Aorta (tissue), 5 donors: ENCODE results near the gene GRM4. TPM values are rescaled to one million over a fixed set of nuclear protein-coding genes. Genes with fewer than 3 reads are reported as not detected.

Experiments
- ATAC-seq: fragments of 200-7000 bp; cut with Tn5 transposase; one replicate; pipeline ENCODE4 v1.9.1; 2022; ENCODE audit warnings: moderate library complexity; ENCODE audit not compliant: low FRiP score
- DNase-seq, 2 donors: peaks; one replicate each; pipeline ENCODE4 v3.0.0-alpha.2; 2020
- H3K27ac ChIP-seq, 2 donors: one replicate each; pipeline ENCODE4 v1.5.1; 2013; ENCODE audit warnings: low read length in 2 of 2, mild to moderate bottlenecking in 2 of 2, moderate library complexity in 2 of 2, control low read depth in 1 of 2, inconsistent platforms in 1 of 2, low read depth in 1 of 2
- H3K27me3 ChIP-seq, 2 donors: one replicate each; pipeline ENCODE4 v1.6.1; 2013; ENCODE audit warnings: control low read depth in 1 of 2, low read length in 1 of 2, mild to moderate bottlenecking in 1 of 2, moderate library complexity in 1 of 2; ENCODE audit not compliant: insufficient read depth in 2 of 2, control insufficient read depth in 1 of 2
- H3K36me3 ChIP-seq, 2 donors: one replicate each; pipeline ENCODE4 v1.6.1; 2013; ENCODE audit warnings: control low read depth in 1 of 2, low read length in 1 of 2, mild to moderate bottlenecking in 1 of 2; ENCODE audit not compliant: insufficient read depth in 2 of 2, control insufficient read depth in 1 of 2
- H3K4me1 ChIP-seq, 2 donors: one replicate each; pipeline ENCODE4 v1.6.1; 2013; ENCODE audit warnings: low read length in 2 of 2, control low read depth in 1 of 2, mild to moderate bottlenecking in 1 of 2, moderate library complexity in 1 of 2; ENCODE audit not compliant: insufficient read depth in 2 of 2, control insufficient read depth in 1 of 2
- H3K4me3 ChIP-seq, 2 donors: one replicate each; pipeline ENCODE4 v1.5.1; 2013; ENCODE audit warnings: low read length in 2 of 2, control low read depth in 1 of 2, mild to moderate bottlenecking in 1 of 2
- H3K9me3 ChIP-seq: one replicate; pipeline ENCODE4 v1.6.1; 2013; ENCODE audit warnings: mild to moderate bottlenecking, low read length; ENCODE audit not compliant: control insufficient read depth
- WGBS, 2 donors: extraction: QIAGEN DNeasy Blood & Tissue Kit; methylation state at CpG; one replicate each; pipeline ENCODE4 v1.1.7; 2013; 5-methylcytosine and 5-hydroxymethylcytosine counted together
- intact Hi-C, 2 donors: fragments of 100-400 bp; cut with DNase I; formaldehyde crosslinking; loops; one replicate each; pipeline versions ENCODE4 v1.14.2 to v1.15.0; 2022
- polyA plus RNA-seq, 2 donors: library from polyadenylated mRNA; stranded (reverse); fragments of 200-250 nt; gene quantifications; one replicate each; pipeline ENCODE4 v1.2.3, GENCODE V29; 2013
- total RNA-seq, 2 donors: library from RNA; stranded (reverse); fragmentation: NEBNext Ultra II Directional; extraction: Animal tissue kit (Norgen Biotek cat#: 25700); gene quantifications; one replicate each; pipeline ENCODE4 v1.2.1, GENCODE V29; 2021
- donor health status: healthy with polysubstance abuse.
- donor health status: Bipolar disorder and iron deficiency.
- donor health status: DM: no; HTN: no; CAD: no.
- donor health status: DM: no; HTN: no; CAD: no.
- donor health status: DM: yes; HTN: yes; CAD: no.

Gene GRM4
- total and polyA plus RNA-seq, 4 donors: not detected

DNA sequence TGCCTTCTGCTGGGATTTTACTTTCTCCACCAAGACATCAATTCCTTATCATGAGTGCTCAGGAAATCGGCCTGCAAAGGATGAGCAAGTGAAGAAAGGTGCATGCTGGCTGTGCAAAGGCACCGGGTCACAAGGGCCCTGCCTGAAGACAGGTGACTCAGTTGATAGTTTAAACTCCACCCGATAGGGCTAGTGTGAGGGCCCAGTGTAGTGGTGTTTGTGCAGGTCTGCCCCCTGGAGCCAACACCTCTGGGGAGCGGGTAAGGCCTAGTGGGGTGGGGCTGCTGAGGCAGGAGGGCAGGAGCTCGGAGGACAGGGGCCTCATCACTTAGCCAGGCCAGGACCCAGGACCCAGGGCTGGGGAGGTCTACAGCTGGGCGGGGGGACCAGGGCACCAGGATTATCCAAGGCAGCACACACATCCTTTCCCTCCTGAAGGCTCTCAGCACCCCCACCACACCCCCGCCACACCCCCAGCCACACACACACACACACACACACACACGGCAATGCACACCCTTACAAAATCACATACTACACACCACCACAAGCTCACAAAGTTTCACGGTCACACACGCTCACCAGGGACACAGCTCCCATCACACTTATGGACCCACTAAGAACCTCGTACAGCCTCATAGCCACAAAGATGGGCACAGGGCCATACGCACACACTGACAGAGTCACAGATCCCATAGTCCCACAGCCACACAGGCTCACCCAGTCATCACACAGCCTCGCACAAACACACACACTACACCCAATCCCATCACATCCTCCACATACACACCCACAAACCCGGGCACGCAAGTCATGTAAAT lies 75.4 kb downstream of the GRM4 start:
- Histone ChIP-seq H3K27ac (no peak overlapping the region), H3K36me3 (no peaks in the 10 kb centered on the region), H3K4me1 (no peaks in the 10 kb centered on the region), H3K9me3 (no peaks in the 10 kb centered on the region), H3K27me3 (no peaks in the 10 kb centered on the region), H3K4me3 (no peak overlapping the region)
- 85 to 86% methylated on average over 14 to 15 of the region's 15 CpGs for WGBS, 2 donors
- no peak for DNase-seq
- intact Hi-C loops: no loop called here
- no peak for ATAC-seq

DNA sequence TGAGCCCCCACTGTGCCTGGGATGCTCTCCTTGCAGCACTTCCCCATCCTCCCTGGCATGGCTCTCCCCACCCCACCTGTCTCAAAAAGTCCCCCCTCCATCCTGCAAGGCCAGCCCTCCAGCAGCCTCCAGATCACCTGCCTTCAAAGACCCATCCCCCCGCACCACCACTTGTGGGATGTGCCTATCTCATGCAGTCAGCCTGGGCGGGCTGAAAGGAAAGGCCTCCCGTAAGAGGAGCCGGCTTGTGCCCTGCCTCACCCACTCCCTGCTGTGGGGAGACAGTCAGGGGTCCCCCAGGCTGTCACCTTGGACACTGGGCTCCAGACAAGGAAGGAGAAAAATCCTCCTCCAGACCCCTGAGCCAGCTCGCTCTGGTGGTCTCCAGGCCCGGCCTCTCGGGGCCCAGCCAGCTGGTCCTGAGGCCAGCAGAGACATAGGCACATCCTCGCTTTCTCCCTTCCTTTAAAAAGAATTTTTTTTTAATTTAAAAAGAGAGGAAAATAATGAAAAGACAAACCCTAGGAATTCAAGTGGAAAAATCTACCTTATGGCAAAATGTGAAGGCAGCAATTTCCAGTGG lies 77.3 kb downstream of the GRM4 start:
- H3K9me3 ChIP-seq: no peaks in the 10 kb centered on the region
- intact Hi-C loops: no loop called here
- ATAC-seq (no peak), DNase-seq (no peak)
- H3K27ac ChIP-seq: no peak overlapping the region
- WGBS, 2 donors: 50% methylated on average over 8 of the region's 8 CpGs
- no peaks in the 10 kb centered on the region for H3K4me1 ChIP-seq
- H3K4me3 ChIP-seq: no peak overlapping the region
- H3K27me3 ChIP-seq: no peaks in the 10 kb centered on the region
- no peaks in the 10 kb centered on the region for H3K36me3 ChIP-seq

DNA sequence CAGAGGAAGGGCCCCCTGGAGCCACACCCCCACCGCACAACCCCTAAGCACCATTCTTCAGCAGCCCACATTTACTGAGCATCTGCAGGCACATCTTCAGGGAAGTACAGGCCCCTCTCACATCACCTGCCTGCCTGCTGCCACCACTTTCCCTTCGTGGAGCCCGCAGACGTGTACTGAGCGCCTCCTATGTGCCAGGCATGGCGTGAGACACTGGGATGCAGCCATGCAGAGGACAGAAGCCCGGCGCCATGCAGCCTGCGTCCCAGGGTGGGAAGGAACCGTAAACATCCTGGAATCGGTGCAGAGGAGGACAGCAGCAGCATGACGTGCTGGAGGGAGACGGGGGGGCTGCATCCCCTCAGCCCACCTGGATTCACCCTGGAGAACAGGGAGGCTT lies 78.1 kb downstream of the GRM4 start:
- Histone ChIP-seq H3K4me1 (no peaks in the 10 kb centered on the region), H3K9me3 (no peaks in the 10 kb centered on the region), H3K27ac (no peak overlapping the region), H3K4me3 (no peak overlapping the region), H3K27me3 (no peaks in the 10 kb centered on the region), H3K36me3 (no peaks in the 10 kb centered on the region)
- WGBS, 2 donors: 37 to 46% methylated on average over 13 of the region's 13 CpGs
- ATAC-seq: no peak
- DNase-seq: no peak
- intact Hi-C loops: no loop called here

DNA sequence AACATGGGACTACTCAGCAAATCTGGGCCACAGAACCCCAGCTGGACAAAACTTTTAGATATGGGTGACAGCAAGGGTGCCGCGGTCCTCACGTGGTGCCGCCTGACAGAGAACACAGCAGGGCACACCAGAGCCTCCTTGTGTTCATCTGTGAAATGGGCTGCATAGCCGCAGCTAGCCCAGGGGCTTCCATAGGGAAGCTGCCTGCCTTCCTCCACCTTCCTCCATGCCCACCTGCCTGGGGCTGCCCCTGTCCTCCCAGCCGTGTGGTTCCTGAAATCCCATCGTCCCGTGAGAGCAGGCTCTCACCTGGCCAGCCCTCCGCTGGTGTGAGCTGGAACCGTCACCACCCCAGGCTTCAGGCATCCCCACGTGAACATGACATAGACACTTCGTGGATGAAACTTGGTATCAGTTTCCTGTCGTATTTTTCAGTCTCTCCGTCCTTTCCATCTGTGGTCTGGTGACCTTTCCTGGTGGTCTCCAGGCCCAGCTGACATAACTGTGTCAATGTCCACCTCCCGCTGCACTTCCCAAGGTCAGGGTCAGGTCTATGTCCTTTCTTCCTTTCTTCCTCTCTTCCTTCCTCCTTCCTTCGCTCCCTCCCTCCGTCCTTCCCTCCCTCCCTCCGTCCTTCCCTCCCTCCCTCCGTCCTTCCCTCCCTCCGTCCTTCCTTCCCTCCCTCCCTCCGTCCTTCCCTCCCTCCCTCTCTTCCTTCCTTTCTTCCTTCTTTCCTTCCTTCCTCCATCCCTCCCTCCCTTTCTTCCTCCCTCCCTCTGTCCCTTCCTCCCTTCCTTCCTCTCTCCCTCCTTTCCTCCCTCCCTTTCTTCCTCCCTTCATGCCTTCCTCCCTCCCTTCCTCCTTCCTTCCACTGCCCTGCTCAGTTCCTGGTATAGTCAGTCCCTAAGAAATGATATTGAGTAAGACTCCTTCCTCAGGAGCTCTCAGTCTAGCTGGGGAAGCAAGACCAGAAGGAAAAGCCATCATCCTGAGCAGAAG lies 78.8 kb downstream of the GRM4 start:
- peak in 1 of 2 donors; percentile 32 for DNase-seq
- no peak for ATAC-seq
- Histone ChIP-seq H3K4me1 (no peaks in the 10 kb centered on the region), H3K9me3 (no peaks in the 10 kb centered on the region), H3K4me3 (no peak overlapping the region), H3K36me3 (no peaks in the 10 kb centered on the region), H3K27me3 (no peaks in the 10 kb centered on the region), H3K27ac (no peak overlapping the region)
- intact Hi-C loops: no loop called here
- WGBS, 2 donors: 62 to 63% methylated on average over 21 of the region's 21 CpGs

DNA sequence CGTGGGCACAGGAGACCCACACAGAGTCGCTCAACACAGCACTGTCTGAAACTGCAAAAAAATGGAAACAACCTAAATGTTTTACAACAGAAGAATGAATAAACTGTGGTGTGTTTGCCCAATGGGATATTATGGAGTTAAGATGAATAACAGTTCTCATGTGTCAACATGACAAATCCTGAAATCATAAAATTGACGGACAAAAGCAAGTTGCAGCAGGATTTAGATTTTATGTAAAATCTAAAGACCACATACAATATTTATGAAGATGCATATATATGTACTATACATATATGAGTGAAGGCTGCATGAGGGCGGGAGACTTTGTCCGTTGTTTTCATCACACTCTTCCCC lies 79.7 kb downstream of the GRM4 start:
- WGBS, 2 donors: 39 to 41% methylated on average over 5 of the region's 5 CpGs
- Histone ChIP-seq H3K36me3 (no peaks in the 10 kb centered on the region), H3K9me3 (no peaks in the 10 kb centered on the region), H3K4me3 (no peak overlapping the region), H3K27me3 (no peaks in the 10 kb centered on the region), H3K27ac (no peak overlapping the region), H3K4me1 (no peaks in the 10 kb centered on the region)
- intact Hi-C loops: no loop called here
- ATAC-seq: no peak
- no peak for DNase-seq

DNA sequence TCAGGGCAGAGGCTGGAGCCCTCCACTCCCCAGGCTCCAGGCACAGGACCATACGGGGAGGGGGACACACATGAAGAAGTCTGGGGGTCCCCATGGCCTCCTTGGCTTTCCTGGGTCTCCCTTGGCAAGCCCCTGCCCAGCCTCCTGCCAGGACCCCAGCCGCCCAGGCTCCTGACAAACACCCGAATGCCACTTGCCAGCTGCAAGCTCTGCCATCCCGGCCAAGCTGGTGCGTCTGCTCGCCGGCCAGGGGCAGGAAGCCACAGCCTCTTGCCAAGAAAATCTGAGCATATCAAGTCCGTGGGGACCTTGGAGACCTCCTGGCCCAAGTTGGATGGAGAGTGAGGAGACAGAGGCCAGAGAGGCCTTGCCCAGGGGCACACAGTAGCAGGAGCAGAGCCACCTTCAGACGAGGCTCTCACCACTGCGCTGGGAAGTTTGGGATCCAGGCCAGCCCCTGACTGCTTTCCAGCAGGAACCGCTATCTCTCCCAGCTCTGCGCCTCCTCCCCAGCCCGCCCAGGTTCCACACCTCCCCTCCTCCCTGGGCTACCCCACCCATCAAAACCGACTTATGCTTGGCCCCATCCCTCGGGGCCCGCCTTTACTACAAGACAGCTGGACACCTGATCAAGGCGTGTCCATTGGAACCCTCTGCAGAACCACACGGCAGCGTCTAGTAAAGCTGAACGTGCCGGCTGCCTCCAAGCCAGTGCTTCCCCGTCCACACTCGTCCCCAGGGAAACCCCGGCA lies 80.2 kb downstream of the GRM4 start:
- 6 to 10% methylated on average over 24 of the region's 24 CpGs for WGBS, 2 donors

DNA sequence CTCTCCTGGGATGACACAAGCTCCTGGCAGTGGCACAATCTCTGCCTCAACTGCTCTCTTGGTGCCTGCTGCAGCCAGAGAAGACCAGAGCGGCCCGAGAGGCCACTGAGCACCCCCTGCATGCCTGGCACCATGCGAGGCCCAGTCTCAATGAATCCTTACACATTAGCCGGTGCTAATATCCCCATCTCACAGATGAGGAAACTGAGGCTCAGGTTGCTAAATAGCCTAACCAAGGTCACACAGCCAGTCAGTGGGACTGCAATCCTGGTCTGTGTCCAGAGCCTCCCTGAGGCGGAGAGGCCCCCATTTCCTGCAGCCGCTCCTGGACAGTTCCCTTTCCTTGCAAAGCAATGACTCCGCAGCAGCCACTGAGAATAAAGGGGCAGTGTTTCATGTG lies 81.2 kb downstream of the GRM4 start:
- no peaks in the 10 kb centered on the region for H3K27me3 ChIP-seq
- 50 to 61% methylated on average over 7 of the region's 7 CpGs for WGBS, 2 donors
- intact Hi-C loops: no loop called here
- ATAC-seq: no peak
- H3K9me3 ChIP-seq: no peaks in the 10 kb centered on the region
- no peak overlapping the region for H3K27ac ChIP-seq
- no peaks in the 10 kb centered on the region for H3K4me1 ChIP-seq
- H3K4me3 ChIP-seq: no peak overlapping the region
- no peak for DNase-seq
- no peaks in the 10 kb centered on the region for H3K36me3 ChIP-seq

More for the DNA sequence above, 80.2 kb downstream of the GRM4 start:
- no peak for ATAC-seq
- no peaks in the 10 kb centered on the region for H3K4me1 ChIP-seq
- H3K36me3 ChIP-seq: no peaks in the 10 kb centered on the region
- H3K27ac ChIP-seq: no peak overlapping the region
- H3K27me3 ChIP-seq: no peaks in the 10 kb centered on the region
- intact Hi-C loops: no loop called here
- no peak overlapping the region for H3K4me3 ChIP-seq
- no peaks in the 10 kb centered on the region for H3K9me3 ChIP-seq
- DNase-seq: peak in 1 of 2 donors; percentile 45

DNA sequence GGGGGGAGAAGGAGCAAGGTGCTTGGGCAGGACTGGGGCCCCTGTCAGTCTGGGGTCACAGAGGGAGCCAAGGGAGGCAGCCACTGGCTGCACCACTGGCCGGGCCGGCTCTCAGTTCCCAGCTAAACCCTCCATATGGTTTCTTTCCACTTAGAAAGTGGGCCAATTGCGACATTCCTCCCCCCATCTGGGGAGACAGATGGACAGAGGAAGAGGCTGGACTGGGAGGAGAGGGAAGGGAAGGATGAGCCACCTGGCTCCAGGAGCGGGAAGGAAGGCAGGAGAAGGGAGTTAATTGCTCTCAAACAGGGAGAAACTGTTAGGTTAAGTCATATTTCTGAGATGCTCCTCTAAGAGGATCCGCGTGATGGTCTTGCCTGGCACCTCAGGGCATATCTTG lies 82.2 kb downstream of the GRM4 start:
- ATAC-seq: no peak
- intact Hi-C loops: no loop called here
- no peak overlapping the region for H3K4me3 ChIP-seq

More for the DNA sequence above, 82.2 kb downstream of the GRM4 start:
- DNase-seq: no peak
- no peaks in the 10 kb centered on the region for H3K27me3 ChIP-seq
- H3K4me1 ChIP-seq: no peaks in the 10 kb centered on the region
- no peak overlapping the region for H3K27ac ChIP-seq
- H3K9me3 ChIP-seq: no peaks in the 10 kb centered on the region
- WGBS, 2 donors: 47 to 49% methylated on average over 6 of the region's 6 CpGs
- no peaks in the 10 kb centered on the region for H3K36me3 ChIP-seq
